Stimulated activated effector memory CD8-positive, alpha-beta T cell treated with anti-CD3 and anti-CD28 coated beads, Interleukin-12 subunit alpha, Interleukin-12 subunit beta, amount 100 ng/mL, for 72 hours (primary cell): ENCODE measurements around the gene CDH10.

Source experiments
- ATAC-seq: fragments of 150-1000 bp; cut with Tn5 transposase; 2 replicates; pipeline ENCODE4 v1.10.0; 2021
- DNase-seq, 2 donors: peaks; one replicate each; pipeline ENCODE4 v3.0.0; 2021 to 2022; ENCODE audit warnings: low spot score in 2 of 2
- H3K27ac Mint-ChIP-seq: one replicate; pipeline ENCODE4 v1.8.0; 2022; ENCODE audit warnings: mild to moderate bottlenecking, mixed read lengths
- H3K36me3 Mint-ChIP-seq: one replicate; pipeline ENCODE4 v1.8.0; 2022; ENCODE audit warnings: mild to moderate bottlenecking, mixed read lengths
- H3K4me1 Mint-ChIP-seq: one replicate; pipeline ENCODE4 v1.8.0; 2022; ENCODE audit warnings: mixed read lengths
- H3K4me3 Mint-ChIP-seq: one replicate; pipeline ENCODE4 v1.8.0; 2022; ENCODE audit warnings: mild to moderate bottlenecking, mixed read lengths
- H3K9me3 Mint-ChIP-seq: one replicate; pipeline ENCODE4 v1.8.0; 2022; ENCODE audit warnings: mixed read lengths

Gene CDH10

GRCh38 chr5:24539613-24540012 is 105.2 kb downstream of the CDH10 start:
- Mint-ChIP-seq H3K36me3 (no peaks in the 10 kb centered on the region), H3K9me3 (peaks cover 8% of the 10 kb centered on the region), H3K27ac (no peak overlapping the region), H3K4me1 (no peaks in the 10 kb centered on the region), H3K4me3 (no peak overlapping the region)
- no peak for ATAC-seq
- no peak for DNase-seq

- H3K36me3 Mint-ChIP-seq = no peaks in the 10 kb centered on the region
- no peaks in the 10 kb centered on the region for H3K4me1 Mint-ChIP-seq
- H3K27ac Mint-ChIP-seq = no peak overlapping the region
- ATAC-seq = no peak
- no peak overlapping the region for H3K4me3 Mint-ChIP-seq
- no peak for DNase-seq
- peaks cover 8% of the 10 kb centered on the region for H3K9me3 Mint-ChIP-seq
Observed at GRCh38 chr5:24538346-24538745, 106.4 kb downstream of the CDH10 start.

- Mint-ChIP-seq H3K36me3 (no peaks in the 10 kb centered on the region), H3K4me1 (no peaks in the 10 kb centered on the region), H3K9me3 (peaks cover 9% of the 10 kb centered on the region), H3K27ac (no peak overlapping the region), H3K4me3 (no peak overlapping the region)
- DNase-seq (no peak), ATAC-seq (no peak)
Observed at GRCh38 chr5:24535646-24536045, 109.1 kb downstream of the CDH10 start.

GRCh38 chr5:24530906-24531305 is 113.9 kb downstream of the CDH10 start:
- H3K9me3 Mint-ChIP-seq = peaks cover 17% of the 10 kb centered on the region
- no peaks in the 10 kb centered on the region for H3K4me1 Mint-ChIP-seq
- no peak overlapping the region for H3K4me3 Mint-ChIP-seq
- ATAC-seq (no peak), DNase-seq (no peak)
- H3K36me3 Mint-ChIP-seq = no peaks in the 10 kb centered on the region
- H3K27ac Mint-ChIP-seq = no peak overlapping the region

GRCh38 chr5:24525414-24525813 is 119.4 kb downstream of the CDH10 start:
- Mint-ChIP-seq H3K4me3 (no peak overlapping the region), H3K27ac (no peak overlapping the region), H3K9me3 (peaks cover 17% of the 10 kb centered on the region), H3K4me1 (no peaks in the 10 kb centered on the region), H3K36me3 (no peaks in the 10 kb centered on the region)
- DNase-seq (no peak), ATAC-seq (no peak)

GRCh38 chr5:24512423-24512822 is 132.4 kb downstream of the CDH10 start:
- H3K36me3 Mint-ChIP-seq = no peaks in the 10 kb centered on the region
- ATAC-seq = no peak
- H3K27ac Mint-ChIP-seq = no peak overlapping the region
- H3K4me1 Mint-ChIP-seq = no peaks in the 10 kb centered on the region
- H3K9me3 Mint-ChIP-seq = peaks cover 17% of the 10 kb centered on the region
- H3K4me3 Mint-ChIP-seq = no peak overlapping the region
- no peak for DNase-seq

- DNase-seq = no peak
- no peak for ATAC-seq
- Mint-ChIP-seq H3K9me3 (peaks cover 13% of the 10 kb centered on the region), H3K36me3 (no peaks in the 10 kb centered on the region), H3K4me3 (no peak overlapping the region), H3K27ac (no peak overlapping the region), H3K4me1 (no peaks in the 10 kb centered on the region)
Observed at GRCh38 chr5:24510523-24510988, 134.2 kb downstream of the CDH10 start.

GRCh38 chr5:24509943-24510342 is 134.8 kb downstream of the CDH10 start:
- no peak for ATAC-seq
- H3K9me3 Mint-ChIP-seq = peaks cover 13% of the 10 kb centered on the region
- H3K4me1 Mint-ChIP-seq = no peaks in the 10 kb centered on the region
- H3K4me3 Mint-ChIP-seq = no peak overlapping the region
- DNase-seq = no peak
- no peak overlapping the region for H3K27ac Mint-ChIP-seq
- H3K36me3 Mint-ChIP-seq = no peaks in the 10 kb centered on the region

GRCh38 chr5:24505258-24505657 is 139.5 kb downstream of the CDH10 start:
- no peak overlapping the region for H3K4me3 Mint-ChIP-seq
- H3K27ac Mint-ChIP-seq = no peak overlapping the region
- no peaks in the 10 kb centered on the region for H3K36me3 Mint-ChIP-seq
- DNase-seq = no peak
- H3K9me3 Mint-ChIP-seq = no peaks in the 10 kb centered on the region
- ATAC-seq = no peak
- H3K4me1 Mint-ChIP-seq = no peaks in the 10 kb centered on the region

GRCh38 chr5:24497591-24498157 is 147.1 kb downstream of the CDH10 start:
- H3K27ac Mint-ChIP-seq = no peak overlapping the region
- H3K4me1 Mint-ChIP-seq = no peaks in the 10 kb centered on the region
- ATAC-seq (no peak), DNase-seq (no peak)
- no peak overlapping the region for H3K4me3 Mint-ChIP-seq
- H3K36me3 Mint-ChIP-seq = no peaks in the 10 kb centered on the region
- H3K9me3 Mint-ChIP-seq = peaks cover 5% of the 10 kb centered on the region

GRCh38 chr5:24497145-24497544 is 147.6 kb downstream of the CDH10 start:
- no peak for DNase-seq
- no peak overlapping the region for H3K27ac Mint-ChIP-seq
- ATAC-seq = no peak
- no peaks in the 10 kb centered on the region for H3K4me1 Mint-ChIP-seq
- no peaks in the 10 kb centered on the region for H3K36me3 Mint-ChIP-seq
- peaks cover 5% of the 10 kb centered on the region for H3K9me3 Mint-ChIP-seq
- no peak overlapping the region for H3K4me3 Mint-ChIP-seq

- no peak overlapping the region for H3K27ac Mint-ChIP-seq
Observed at GRCh38 chr5:24496268-24496667, 148.5 kb downstream of the CDH10 start.

GRCh38 chr5:24492229-24492628 is 152.5 kb downstream of the CDH10 start:
- no peak overlapping the region for H3K27ac Mint-ChIP-seq
- H3K9me3 Mint-ChIP-seq = peaks cover 6% of the 10 kb centered on the region
- H3K36me3 Mint-ChIP-seq = no peaks in the 10 kb centered on the region
- H3K4me1 Mint-ChIP-seq = no peaks in the 10 kb centered on the region
- no peak overlapping the region for H3K4me3 Mint-ChIP-seq
- DNase-seq (no peak), ATAC-seq (no peak)

More at GRCh38 chr5:24496268-24496667, 148.5 kb downstream of the CDH10 start:
- Mint-ChIP-seq H3K4me3 (no peak overlapping the region), H3K4me1 (no peaks in the 10 kb centered on the region), H3K36me3 (no peaks in the 10 kb centered on the region), H3K9me3 (peaks cover 5% of the 10 kb centered on the region)
- ATAC-seq (no peak), DNase-seq (no peak)

GRCh38 chr5:24491490-24491889 is 153.3 kb downstream of the CDH10 start:
- no peak for DNase-seq
- H3K9me3 Mint-ChIP-seq = peaks cover 3% of the 10 kb centered on the region
- no peak overlapping the region for H3K4me3 Mint-ChIP-seq
- H3K27ac Mint-ChIP-seq = no peak overlapping the region
- ATAC-seq = no peak
- no peaks in the 10 kb centered on the region for H3K4me1 Mint-ChIP-seq
- no peaks in the 10 kb centered on the region for H3K36me3 Mint-ChIP-seq

- Mint-ChIP-seq H3K9me3 (peaks cover 3% of the 10 kb centered on the region), H3K27ac (no peak overlapping the region), H3K4me3 (no peak overlapping the region), H3K36me3 (no peaks in the 10 kb centered on the region), H3K4me1 (no peaks in the 10 kb centered on the region)
- ATAC-seq (no peak), DNase-seq (no peak)
Observed at GRCh38 chr5:24487368-24488229, 157.2 kb downstream of the CDH10 start.

GRCh38 chr5:24480952-24481351 is 163.8 kb downstream of the CDH10 start:
- ATAC-seq = no peak
- H3K4me1 Mint-ChIP-seq = no peaks in the 10 kb centered on the region
- no peak overlapping the region for H3K27ac Mint-ChIP-seq
- no peak overlapping the region for H3K4me3 Mint-ChIP-seq
- no peaks in the 10 kb centered on the region for H3K36me3 Mint-ChIP-seq
- peaks cover 6% of the 10 kb centered on the region for H3K9me3 Mint-ChIP-seq
- no peak for DNase-seq
